K562 (cell line): ENCODE measurements around the gene MAP3K12. TPM values are rescaled to one million over a fixed set of nuclear protein-coding genes. Genes with fewer than 3 reads are reported as not detected.
A peak's percentile ranks its signal among the peaks of the same experiment; 100 is the strongest.

ENCODE experiments used
- ATAC-seq: fragments of 200-7000 bp; cut with Tn5 transposase; 3 replicates; pipeline ENCODE4 v1.9.1; 2020; ENCODE audit warnings: moderate library complexity
- BruUV-seq: library from RNA; stranded (reverse); fragments of 400-500 nt; replicated peaks from 2 replicates; lab custom pipeline; 2021; lab: Mats Ljungman, UMichigan
- CTCF ChIA-PET: fragments of 300-600 bp; formaldehyde crosslinking; extraction: SDS; loops from one replicate; lab custom pipeline; 2021; ENCODE audit warnings: low intra/inter-chr PET ratio; lab: Yijun Ruan, JAX
- POLR2A ChIA-PET: fragments of 300-600, 350-650 bp; sonication (Branson Sonifier 250); formaldehyde crosslinking; extraction: SDS; loops from one replicate; lab custom pipeline; 2021; ENCODE audit warnings: antibody characterized with exemption, inconsistent platforms; lab: Yijun Ruan, JAX
- DNase-seq, 4 experiments: peaks; one replicate each; pipeline versions ENCODE4 v3.0.0 to v3.0.0-alpha.2; 2011 to 2018; ENCODE audit warnings: low spot score in 3 of 4, mixed read lengths in 3 of 4; ENCODE audit errors: extremely low read depth in 1 of 4
- FAIRE-seq: peaks from 2 replicates; lab custom pipeline; 2011; peaks lifted over from hg19 to GRCh38; lab: Jason Lieb, UNC
- H2AFZ ChIP-seq: 2 replicates; pipeline ENCODE4 v1.6.0; 2011; ENCODE audit warnings: low read depth, low read length, control low read depth, inconsistent platforms
- H3K27ac ChIP-seq: fragments of 200-600 bp; 3 replicates; pipeline ENCODE4 v1.8.0; 2011; ENCODE audit warnings: low read depth, mild to moderate bottlenecking, control low read depth, inconsistent platforms, low read length, moderate library complexity, mixed read lengths; ENCODE audit errors: extremely low read depth
- H3K27me3 ChIP-seq, 2 experiments: fragments of 300-600 bp in 1 of 2; 2 replicates in 1 of 2; 3 replicates in 1 of 2; pipeline versions ENCODE4 v1.6.0 to v1.8.0; 2011; ENCODE audit warnings: inconsistent platforms in 2 of 2, low read length in 2 of 2, mild to moderate bottlenecking in 1 of 2, mixed read lengths in 1 of 2, moderate library complexity in 1 of 2; ENCODE audit not compliant: control insufficient read depth in 2 of 2, insufficient read depth in 2 of 2
- H3K36me3 ChIP-seq: fragments of 300-600 bp; 3 replicates; pipeline ENCODE4 v1.8.0; 2011; ENCODE audit warnings: mild to moderate bottlenecking, low read length, inconsistent platforms; ENCODE audit not compliant: control insufficient read depth, insufficient read depth
- H3K4me1 ChIP-seq, 2 experiments: fragments of 200-600 bp in 1 of 2; replicated peaks in 1 of 2; 2 replicates in 1 of 2; 3 replicates in 1 of 2; pipeline versions ENCODE4 v1.5.1 to v1.8.0; 2011; ENCODE audit warnings: inconsistent platforms in 2 of 2, low read length in 2 of 2, mild to moderate bottlenecking in 1 of 2, mixed read lengths in 1 of 2, moderate library complexity in 1 of 2; ENCODE audit not compliant: control insufficient read depth in 2 of 2, insufficient read depth in 2 of 2
- H3K4me2 ChIP-seq: 2 replicates; pipeline ENCODE4 v1.6.1; 2011; ENCODE audit warnings: low read length, control low read depth, inconsistent platforms, mixed read lengths; ENCODE audit not compliant: insufficient read depth
- H3K4me3 ChIP-seq: fragments of 200-600 bp; sonication (generic), shearing (Covaris generic); 2 replicates; pipeline ENCODE4 v1.5.1; 2016; ENCODE audit warnings: control low read depth, inconsistent platforms
- H3K79me2 ChIP-seq: fragments of 200-600 bp; 3 replicates; pipeline ENCODE4 v1.8.0; 2011; ENCODE audit warnings: low read length, inconsistent platforms; ENCODE audit not compliant: control insufficient read depth, insufficient read depth
- H3K9ac ChIP-seq, 2 experiments: 2 replicates each; pipeline versions ENCODE4 v1.6.0 to v1.6.1; 2011; ENCODE audit warnings: low read depth in 2 of 2, low read length in 2 of 2, control low read depth in 1 of 2, inconsistent platforms in 1 of 2, mild to moderate bottlenecking in 1 of 2, mixed read lengths in 1 of 2; ENCODE audit not compliant: insufficient read depth in 1 of 2
- H3K9me1 ChIP-seq: one replicate; pipeline ENCODE4 v1.6.0; 2011; ENCODE audit warnings: inconsistent platforms, mild to moderate bottlenecking, low read length, moderate library complexity; ENCODE audit not compliant: control insufficient read depth, insufficient read depth
- H3K9me3 ChIP-seq: replicated peaks from 2 replicates; pipeline ENCODE4 v1.5.1; 2011; ENCODE audit warnings: low read depth, low read length, inconsistent platforms; ENCODE audit not compliant: control insufficient read depth, insufficient read depth
- H4K20me1 ChIP-seq: replicated peaks from 2 replicates; pipeline ENCODE4 v1.6.1; 2011; ENCODE audit warnings: low read length, inconsistent platforms, mixed read lengths; ENCODE audit not compliant: control insufficient read depth, insufficient read depth
- CC2D1A ChIP-seq: fragments of 450-650 bp; IDR thresholded peaks from 2 replicates; pipeline ENCODE4 v1.6.1; 2017; ENCODE audit warnings: mild to moderate bottlenecking
- CXXC5 ChIP-seq: fragments of 250-450 bp; sonication (Bioruptor Pico); IDR thresholded peaks from 2 replicates; pipeline ENCODE4 v1.8.0; 2022; ENCODE audit warnings: inconsistent platforms, mild to moderate bottlenecking, moderate library complexity
- ELF2 ChIP-seq: fragments of 250-450 bp; sonication (Bioruptor Pico); IDR thresholded peaks from 2 replicates; pipeline ENCODE4 v1.5.0; 2021; ENCODE audit warnings: mild to moderate bottlenecking
- FOXJ3 ChIP-seq: sonication (generic); formaldehyde crosslinking; IDR thresholded peaks from 2 replicates; pipeline ENCODE4 v1.4.0; 2020; ENCODE audit warnings: mild to moderate bottlenecking, missing genetic modification reagents
- HDAC8 ChIP-seq: fragments of 450-650 bp; IDR thresholded peaks from 2 replicates; pipeline ENCODE4 v1.6.1; 2016; ENCODE audit warnings: mild to moderate bottlenecking, missing genetic modification characterization, moderate library complexity, missing compliant biosample characterization
- HSF4 ChIP-seq: fragments of 250-450 bp; sonication (Bioruptor Pico); IDR thresholded peaks from 2 replicates; pipeline ENCODE4 v2.1.2; 2022; ENCODE audit warnings: mild to moderate bottlenecking, moderate library complexity, borderline replicate concordance
- RFX5 ChIP-seq: IDR thresholded peaks from 2 replicates; pipeline ENCODE4 v1.6.1; 2011; ENCODE audit warnings: low read depth, mild to moderate bottlenecking, improper control_type of control experiment, low read length
- SMARCC2 ChIP-seq: fragments of 450-650 bp; IDR thresholded peaks from 2 replicates; pipeline ENCODE4 v1.6.1; 2017; ENCODE audit warnings: antibody characterized with exemption, moderate library complexity, mild to moderate bottlenecking, low read depth
- TOE1 ChIP-seq, 2 experiments: fragments of 450-650 bp in 1 of 2; sonication (generic) in 1 of 2; formaldehyde crosslinking in 1 of 2; IDR thresholded peaks; 2 replicates each; pipeline versions ENCODE4 v1.7.1 to v1.8.0; 2016 to 2022; ENCODE audit warnings: borderline replicate concordance in 2 of 2, mild to moderate bottlenecking in 2 of 2, antibody characterized with exemption in 1 of 2, inconsistent platforms in 1 of 2, low read depth in 1 of 2, missing genetic modification reagents in 1 of 2, moderate library complexity in 1 of 2
- ZBTB1 ChIP-seq: sonication (generic); formaldehyde crosslinking; IDR thresholded peaks from 2 replicates; pipeline ENCODE4 v1.8.1; 2023; ENCODE audit warnings: missing genetic modification reagents, low read depth, mild to moderate bottlenecking, borderline replicate concordance
- ZNF175 ChIP-seq: fragments of 200-800 bp; sonication (Bioruptor generic); IDR thresholded peaks from 2 replicates; pipeline ENCODE4 v1.6.1; 2016; ENCODE audit warnings: low read depth, mild to moderate bottlenecking, missing genetic modification characterization, missing compliant biosample characterization
- ZNF41 ChIP-seq: fragments of 250-450 bp; sonication (Bioruptor Pico); conservative IDR thresholded peaks from 2 replicates; pipeline ENCODE4 v1.4.0; 2020; ENCODE audit warnings: mild to moderate bottlenecking
- WGBS: fragments of 100-300 bp; shearing (Covaris generic); methylation state at CpG from one replicate; pipeline ENCODE4 v1.1.6; 2016; ENCODE audit warnings: low coverage, mixed read lengths; ENCODE audit not compliant: insufficient coverage; ENCODE audit errors: missing lambda C conversion rate; 5-methylcytosine and 5-hydroxymethylcytosine counted together
- in situ Hi-C: fragments of 300-500 bp; cut with MboI; formaldehyde crosslinking; loops from 4 replicates; pipeline ENCODE4 v1.15.0; 2018; ENCODE audit warnings: inconsistent platforms, mixed read lengths
- intact Hi-C: fragments of 100-400 bp; cut with micrococcal nuclease; formaldehyde crosslinking; loops from 2 replicates; pipeline ENCODE4 v1.14.2; 2022
- polyA plus RNA-seq, 8 experiments: library from polyadenylated mRNA; depleted of rRNA in 4 of 8; stranded (reverse) in 5 of 8; unstranded in 3 of 8; fragments of >200 nt; fragmentation: Nextera tagmentation in 2 of 8; fragmentation: Illumina TruSeq in 1 of 8; extraction: Ambion mirVana in 2 of 8; extraction: Trizol in 1 of 8; gene quantifications; 2 replicates each; pipeline versions ENCODE4 v1.2.1 to v1.2.3, GENCODE V29; 2011 to 2014; ENCODE audit warnings: inconsistent platforms in 1 of 8, missing spikeins in 1 of 8
- total RNA-seq, 7 experiments: library from RNA; depleted of rRNA in 6 of 7; stranded (reverse); fragments of >200 nt in 6 of 7; fragmentation: Illumina TruSeq in 2 of 7; extraction: Trizol in 2 of 7; gene quantifications; 2 replicates each; pipeline versions ENCODE4 v1.2.1 to v1.2.3, GENCODE V29; 2011 to 2021; ENCODE audit warnings: low replicate concordance in 1 of 7
- TF ChIP-seq, protein P1 (sequence below): sonication (generic); formaldehyde crosslinking; IDR thresholded peaks from 2 replicates; pipeline ENCODE4 v1.8.0; 2022; ENCODE audit warnings: mild to moderate bottlenecking, missing genetic modification reagents, borderline replicate concordance
- TF ChIP-seq, protein P2 (sequence below): fragments of 450-650 bp; IDR thresholded peaks from 2 replicates; pipeline ENCODE4 v1.6.1; 2016
- TF ChIP-seq, protein P3 (sequence below): sonication (generic); formaldehyde crosslinking; IDR thresholded peaks from 2 replicates; pipeline ENCODE4 v1.9.0; 2022; ENCODE audit warnings: mild to moderate bottlenecking, missing genetic modification reagents

Gene MAP3K12
- total and polyA plus RNA-seq, 9 of the 15 experiments (the other 6 are each of a cell fraction or from before 2014, with no cell fraction given) = 0.10 to 2.4 (median 1.6) TPM

- TF ChIP-seq, protein P1, sequence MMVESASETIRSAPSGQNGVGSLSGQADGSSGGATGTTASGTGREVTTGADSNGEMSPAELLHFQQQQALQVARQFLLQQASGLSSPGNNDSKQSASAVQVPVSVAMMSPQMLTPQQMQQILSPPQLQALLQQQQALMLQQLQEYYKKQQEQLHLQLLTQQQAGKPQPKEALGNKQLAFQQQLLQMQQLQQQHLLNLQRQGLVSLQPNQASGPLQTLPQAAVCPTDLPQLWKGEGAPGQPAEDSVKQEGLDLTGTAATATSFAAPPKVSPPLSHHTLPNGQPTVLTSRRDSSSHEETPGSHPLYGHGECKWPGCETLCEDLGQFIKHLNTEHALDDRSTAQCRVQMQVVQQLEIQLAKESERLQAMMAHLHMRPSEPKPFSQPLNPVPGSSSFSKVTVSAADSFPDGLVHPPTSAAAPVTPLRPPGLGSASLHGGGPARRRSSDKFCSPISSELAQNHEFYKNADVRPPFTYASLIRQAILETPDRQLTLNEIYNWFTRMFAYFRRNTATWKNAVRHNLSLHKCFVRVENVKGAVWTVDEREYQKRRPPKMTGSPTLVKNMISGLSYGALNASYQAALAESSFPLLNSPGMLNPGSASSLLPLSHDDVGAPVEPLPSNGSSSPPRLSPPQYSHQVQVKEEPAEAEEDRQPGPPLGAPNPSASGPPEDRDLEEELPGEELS (CRISPR knock-in tag) = peak; percentile 91; the same call in 1 of the 2 replicates
- peak; percentile 76; the same call in 1 of the 2 replicates for TF ChIP-seq ZBTB1 (CRISPR knock-in tag)
- TF ChIP-seq ZNF41 (CRISPR knock-in tag) = 0 out of 2 replicates have a peak, but pooled peaks have one; percentile 32
- TF ChIP-seq CXXC5 (CRISPR knock-in tag) = peak; percentile 25
Observed at GRCh38 chr12:53452159-53453077, 46.8 kb downstream of the MAP3K12 start (continued).

DNA sequence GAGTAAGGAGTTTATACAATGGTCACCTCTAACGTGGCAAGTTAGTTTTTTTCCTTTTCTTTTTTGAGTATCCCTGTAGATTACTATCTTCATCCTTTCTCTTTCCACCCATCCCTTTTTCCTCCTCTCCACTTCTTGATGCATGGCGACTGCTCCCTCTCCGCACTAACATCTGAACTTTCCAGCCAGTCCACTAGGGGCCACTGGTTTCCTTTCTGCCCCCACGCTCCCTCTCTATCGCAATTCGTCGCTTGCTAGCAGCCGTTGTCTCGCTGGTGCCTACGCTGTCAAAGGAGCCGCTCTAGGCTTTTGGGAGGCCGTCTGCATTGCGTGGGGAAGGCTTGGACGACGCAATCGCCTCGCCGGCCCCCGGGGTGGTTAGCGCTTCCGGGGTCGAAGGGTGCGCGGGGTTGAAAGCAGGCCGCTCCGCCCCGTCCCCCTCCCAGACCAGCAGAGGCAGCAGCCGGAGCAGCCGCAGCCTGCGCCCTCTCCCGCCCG lies 47.5 kb downstream of the MAP3K12 start, which contains the start of gene PCBP2:
Gene PCBP2 (plus strand): TSS at position 442 of the 498 bp plus-strand sequence. CDS start 2,699 bp downstream, outside the sequence.
- no TSS peak for BruUV-seq
- Histone ChIP-seq H3K4me3 (peak within 1 kb of the TSS; percentile 98), H3K9ac (peak within 1 kb of the TSS; percentile 91 to 100), H3K27ac (peak within 1 kb of the TSS; percentile 98), H4K20me1 (peaks cover 28% of the 10 kb centered on the region), H3K9me3 (no peaks in the 10 kb centered on the region), H3K36me3 (peaks cover 48% of the 10 kb centered on the region), H3K79me2 (peaks cover 46% of the 10 kb centered on the region), H3K27me3 (no peaks in the 10 kb centered on the region), H2AFZ (peak within 1 kb of the TSS; percentile 41), H3K4me1 (peaks cover 0 to 17% of the 10 kb centered on the region in 2 experiments; a peak in 3 of 5 replicates), H3K9me1 (peaks cover 4% of the 10 kb centered on the region), H3K4me2 (peak within 1 kb of the TSS; percentile 84)
- peak; percentile 94 for ATAC-seq
- peak; percentile 98 for FAIRE-seq
- ChIA-PET POLR2A (interaction anchor here (0.7 to 2.1 kb wide), 4 partner anchors 11 to 131 kb away, joined by 3 to 11 read pairs (median 3); partner anchors contain the start of gene PRR13), CTCF (interaction anchor here (1.6 to 1.9 kb wide), 2 partner anchors 99 to 127 kb away, joined by 6 to 7 read pairs; no protein-coding TSS in a partner anchor)
- 2% methylated on average over 24 of the region's 32 CpGs for WGBS
- peak; percentile 95 to 99 (median 96) for DNase-seq
- in situ Hi-C loops (no loop called here), intact Hi-C loops (loop anchor here (1.0 kb wide), 1 partner anchor 99 kb away; no protein-coding TSS in a partner anchor)
- TF ChIP-seq TOE1 (IDR thresholded peaks at IDR 0.05; ENCODE audit: borderline replicate concordance) (peak; percentile 83), TOE1 (CRISPR knock-in tag; IDR thresholded peaks at IDR 0.05; ENCODE audit: borderline replicate concordance, low read depth) (no peak), ZNF175 (CRISPR knock-in tag) (no peak; the same call in 1 of the 2 replicates), SMARCC2 (no peak), CC2D1A (peak; percentile 63; the same call in 1 of the 2 replicates), RFX5 (no peak), ELF2 (CRISPR knock-in tag) (no peak), FOXJ3 (no peak), HDAC8 (no peak), HSF4 (no peak)
- TF ChIP-seq, protein P2, sequence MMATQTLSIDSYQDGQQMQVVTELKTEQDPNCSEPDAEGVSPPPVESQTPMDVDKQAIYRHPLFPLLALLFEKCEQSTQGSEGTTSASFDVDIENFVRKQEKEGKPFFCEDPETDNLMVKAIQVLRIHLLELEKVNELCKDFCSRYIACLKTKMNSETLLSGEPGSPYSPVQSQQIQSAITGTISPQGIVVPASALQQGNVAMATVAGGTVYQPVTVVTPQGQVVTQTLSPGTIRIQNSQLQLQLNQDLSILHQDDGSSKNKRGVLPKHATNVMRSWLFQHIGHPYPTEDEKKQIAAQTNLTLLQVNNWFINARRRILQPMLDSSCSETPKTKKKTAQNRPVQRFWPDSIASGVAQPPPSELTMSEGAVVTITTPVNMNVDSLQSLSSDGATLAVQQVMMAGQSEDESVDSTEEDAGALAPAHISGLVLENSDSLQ = peak; percentile 72
- TF ChIP-seq, protein P3, sequence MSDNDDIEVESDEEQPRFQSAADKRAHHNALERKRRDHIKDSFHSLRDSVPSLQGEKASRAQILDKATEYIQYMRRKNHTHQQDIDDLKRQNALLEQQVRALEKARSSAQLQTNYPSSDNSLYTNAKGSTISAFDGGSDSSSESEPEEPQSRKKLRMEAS (CRISPR knock-in tag) = peak; percentile 75
